ENCODE results near the gene COMP.

Gene COMP

DNA sequence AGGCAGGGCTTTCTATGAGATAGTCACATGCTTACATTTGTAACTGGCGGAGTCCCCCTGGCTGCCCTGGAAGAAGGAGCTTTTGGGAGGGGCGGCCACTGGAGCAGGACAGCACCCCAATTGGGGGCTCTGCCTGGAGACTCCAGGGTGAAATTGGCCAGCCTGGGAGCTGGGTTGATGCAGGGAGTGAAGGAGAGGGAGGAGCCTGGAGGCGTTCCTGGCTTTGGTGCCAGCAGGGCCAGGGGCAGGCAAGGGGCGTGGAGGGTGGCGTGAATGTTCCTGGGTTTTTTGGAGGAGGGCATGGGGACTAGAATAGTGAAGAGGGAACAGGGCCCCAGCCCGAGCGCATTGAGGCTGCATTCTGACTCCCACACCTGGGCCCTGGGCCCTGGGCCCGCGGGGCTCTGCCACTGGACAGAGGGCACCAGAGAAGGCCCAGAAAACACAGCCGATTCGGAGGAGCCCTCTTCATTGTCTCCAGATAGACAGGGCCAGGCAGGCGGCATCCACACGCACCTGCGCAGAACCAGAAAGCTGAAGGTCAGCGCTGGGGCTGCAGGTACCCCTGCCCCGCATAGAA is 29.5 kb downstream of the COMP start:
- Histone ChIP-seq H3K4me1 (ENCODE audit: insufficient read depth, low read length) (no peaks in the 10 kb centered on the region; the same call in 1 of the 2 replicates), H3K36me3 (ENCODE audit: insufficient read depth, low read depth, low read length) (0 out of 2 replicates have a peak, but pooled peaks cover 1% of the 10 kb centered on the region), H3K9me3 (ENCODE audit: insufficient read depth, low read depth, low read length) (no peaks in the 10 kb centered on the region), H3K27ac (ENCODE audit: low read length) (no peak overlapping the region), H3K9ac (ENCODE audit: low read depth, low read length) (no peak overlapping the region), H3K27me3 (ENCODE audit: insufficient read depth, low read length) (peaks cover 65% of the 10 kb centered on the region), H3K4me3 (ENCODE audit: low read length) (no peak overlapping the region)

DNA sequence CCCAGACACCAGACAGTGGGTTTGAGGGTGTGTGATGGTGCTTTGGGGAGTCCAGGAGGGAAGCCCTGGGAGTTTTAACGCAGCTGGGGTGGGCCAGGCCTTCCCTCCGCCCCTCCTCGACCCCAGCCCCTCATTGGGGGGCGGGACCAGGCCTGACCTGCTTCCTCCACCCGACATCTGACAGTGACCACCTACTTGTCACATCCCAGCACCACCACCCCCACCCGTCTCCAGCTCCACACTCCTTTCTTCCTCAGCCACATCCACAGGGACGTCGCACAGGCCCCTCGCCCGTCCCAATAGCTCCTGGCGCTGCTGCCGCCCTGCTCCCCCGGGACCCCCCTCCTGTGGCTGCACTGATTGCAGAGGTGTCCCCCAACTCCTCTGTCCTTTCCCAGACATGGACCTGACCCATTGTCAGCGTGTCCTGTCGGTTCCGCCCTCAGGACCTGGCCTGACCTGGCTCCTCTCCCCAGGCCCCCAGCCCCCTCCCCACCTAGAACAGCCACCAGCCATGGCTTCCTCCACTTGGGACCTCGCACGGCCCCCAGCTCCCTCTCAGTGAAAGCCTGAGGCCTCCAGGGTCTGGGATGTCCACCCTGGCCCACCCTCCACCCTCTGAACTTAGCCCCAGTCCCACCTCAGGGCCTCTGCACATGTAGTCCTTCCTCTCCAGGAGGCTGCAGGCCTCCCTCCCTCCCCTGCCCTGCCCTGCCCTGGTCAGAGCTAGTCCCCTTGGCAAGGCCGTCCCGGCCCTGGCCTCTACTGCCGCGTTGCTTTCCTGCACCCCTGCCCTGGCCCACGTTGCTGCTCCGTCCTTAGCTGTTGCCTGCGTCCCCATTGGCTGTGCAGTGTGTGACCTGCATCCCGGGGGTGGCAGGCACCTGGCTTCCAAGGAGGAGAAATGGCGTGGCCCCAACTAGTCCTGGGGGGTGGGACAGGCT is 30.4 kb downstream of the COMP start:
- H3K9me3 ChIP-seq (ENCODE audit: insufficient read depth, low read depth, low read length), result no peaks in the 10 kb centered on the region

DNA sequence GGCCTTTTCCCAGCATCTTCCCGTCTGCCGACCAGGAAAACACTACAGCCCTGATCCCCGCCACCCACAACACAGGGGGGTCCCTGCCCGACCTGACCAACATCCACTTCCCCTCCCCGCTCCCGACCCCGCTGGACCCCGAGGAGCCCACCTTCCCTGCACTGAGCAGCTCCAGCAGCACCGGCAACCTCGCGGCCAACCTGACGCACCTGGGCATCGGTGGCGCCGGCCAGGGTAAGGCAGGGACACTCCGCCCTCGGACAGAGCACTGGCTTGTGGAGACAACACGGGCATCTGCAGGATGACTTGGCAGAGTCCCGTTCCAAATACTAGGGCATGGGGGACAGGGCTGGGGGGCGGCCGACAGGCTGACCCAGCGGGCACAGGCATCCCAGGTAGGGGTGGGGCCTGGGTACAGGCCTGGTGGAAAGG is 31.1 kb downstream of the COMP start:
- H3K36me3 ChIP-seq (ENCODE audit: insufficient read depth, low read depth, low read length), result 0 out of 2 replicates have a peak, but pooled peaks cover 4% of the 10 kb centered on the region
- no peak overlapping the region for H3K27ac ChIP-seq (ENCODE audit: low read length)
- H3K9me3 ChIP-seq (ENCODE audit: insufficient read depth, low read depth, low read length), result no peaks in the 10 kb centered on the region
- H3K27me3 ChIP-seq (ENCODE audit: insufficient read depth, low read length), result peaks cover 49% of the 10 kb centered on the region
- H3K9ac ChIP-seq (ENCODE audit: low read depth, low read length), result no peak overlapping the region
- H3K4me3 ChIP-seq (ENCODE audit: low read length), result no peak overlapping the region
- H3K4me1 ChIP-seq (ENCODE audit: insufficient read depth, low read length), result no peaks in the 10 kb centered on the region; the same call in 1 of the 2 replicates

More for the DNA sequence above, 30.4 kb downstream of the COMP start:
- H3K4me3 ChIP-seq (ENCODE audit: low read length), result no peak overlapping the region
- H3K4me1 ChIP-seq (ENCODE audit: insufficient read depth, low read length), result no peaks in the 10 kb centered on the region; the same call in 1 of the 2 replicates
- H3K27me3 ChIP-seq (ENCODE audit: insufficient read depth, low read length), result peaks cover 56% of the 10 kb centered on the region
- no peak overlapping the region for H3K27ac ChIP-seq (ENCODE audit: low read length)
- H3K36me3 ChIP-seq (ENCODE audit: insufficient read depth, low read depth, low read length), result 0 out of 2 replicates have a peak, but pooled peaks cover 4% of the 10 kb centered on the region
- H3K9ac ChIP-seq (ENCODE audit: low read depth, low read length), result no peak overlapping the region

DNA sequence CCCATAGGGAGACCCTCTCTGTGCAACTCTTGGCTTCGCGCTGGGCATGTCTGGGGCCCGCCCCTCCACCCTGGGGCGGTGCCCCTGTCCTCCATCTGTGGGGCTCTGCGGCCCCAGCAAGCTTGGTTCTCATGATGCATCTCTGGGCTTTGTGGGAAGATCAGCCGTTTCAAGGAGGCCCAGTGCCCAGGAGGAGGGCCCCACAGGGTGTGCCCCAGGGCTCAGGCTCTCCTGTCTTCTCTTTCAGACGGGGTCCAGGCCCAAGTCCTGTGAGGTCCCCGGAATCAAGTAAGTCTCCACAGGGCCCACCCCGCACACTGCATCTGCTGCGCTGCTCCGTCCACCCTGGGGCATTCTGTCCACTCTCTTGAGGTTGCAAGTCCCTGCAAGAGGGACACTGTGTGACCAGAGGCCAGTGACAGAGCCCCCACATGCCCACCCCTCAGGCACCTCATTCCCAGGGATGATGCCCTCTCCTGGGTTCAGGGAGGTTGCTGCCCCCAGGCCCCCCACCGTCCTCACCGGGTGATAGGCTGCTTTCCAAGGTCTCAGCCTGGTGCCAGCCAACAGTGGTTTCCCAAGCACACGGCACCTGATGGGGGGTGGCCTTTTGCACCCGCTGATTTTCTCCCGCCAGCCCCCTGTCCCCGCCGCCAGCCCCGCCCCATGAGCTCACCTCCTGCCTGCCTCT is 31.7 kb downstream of the COMP start:
- Histone ChIP-seq H3K4me1 (ENCODE audit: insufficient read depth, low read length) (no peaks in the 10 kb centered on the region; the same call in 1 of the 2 replicates), H3K9ac (ENCODE audit: low read depth, low read length) (no peak overlapping the region), H3K9me3 (ENCODE audit: insufficient read depth, low read depth, low read length) (no peaks in the 10 kb centered on the region), H3K36me3 (ENCODE audit: insufficient read depth, low read depth, low read length) (0 out of 2 replicates have a peak, but pooled peaks cover 4% of the 10 kb centered on the region), H3K4me3 (ENCODE audit: low read length) (no peak overlapping the region), H3K27me3 (ENCODE audit: insufficient read depth, low read length) (peaks cover 44% of the 10 kb centered on the region), H3K27ac (ENCODE audit: low read length) (no peak overlapping the region)

DNA sequence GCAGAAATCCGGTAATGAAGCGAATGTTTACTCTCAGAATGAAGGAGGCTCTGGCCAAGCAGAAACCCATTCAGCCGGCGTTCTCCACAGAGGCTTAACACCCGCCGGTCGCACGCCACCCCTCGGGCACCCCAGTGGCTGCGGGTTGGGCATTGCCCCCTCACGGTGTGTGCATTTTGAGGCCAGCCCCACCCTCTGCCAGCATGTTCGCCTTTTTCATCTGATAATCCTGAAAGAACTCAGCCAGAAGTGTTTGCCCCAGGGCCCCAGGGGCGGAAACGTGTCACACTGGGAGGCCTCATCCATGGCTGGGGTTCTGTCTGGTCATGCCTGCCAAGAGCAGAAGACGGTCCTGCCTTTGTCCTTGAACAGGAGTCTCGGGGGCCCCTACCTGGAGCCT is 34.2 kb downstream of the COMP start:
- Histone ChIP-seq H3K27ac (ENCODE audit: low read length) (no peak overlapping the region), H3K36me3 (ENCODE audit: insufficient read depth, low read depth, low read length) (peaks cover 9% of the 10 kb centered on the region; the same call in 1 of the 2 replicates), H3K9ac (ENCODE audit: low read depth, low read length) (no peak overlapping the region), H3K9me3 (ENCODE audit: insufficient read depth, low read depth, low read length) (no peaks in the 10 kb centered on the region), H3K27me3 (ENCODE audit: insufficient read depth, low read length) (peaks cover 18% of the 10 kb centered on the region; the same call in 1 of the 2 replicates), H3K4me1 (ENCODE audit: insufficient read depth, low read length) (no peaks in the 10 kb centered on the region), H3K4me3 (ENCODE audit: low read length) (no peak overlapping the region)

DNA sequence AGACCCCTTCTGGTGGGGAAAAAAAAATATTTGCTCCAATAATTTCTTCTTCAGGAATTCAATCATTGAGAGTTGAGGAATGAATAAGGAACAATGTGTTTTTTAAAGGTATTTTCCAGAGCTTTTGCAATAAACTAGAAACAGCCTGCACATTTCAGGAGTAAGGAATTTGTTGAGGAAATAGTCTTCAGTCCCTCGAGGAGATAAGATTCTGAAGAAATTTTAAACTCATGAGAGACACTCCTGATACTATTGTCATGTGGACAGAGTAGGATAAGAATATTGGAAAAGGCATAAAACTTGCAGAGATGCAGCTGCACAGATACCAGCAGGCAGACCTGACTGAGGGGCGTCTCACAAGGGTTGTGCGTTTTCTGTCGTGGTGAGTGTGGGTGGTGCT is 36.6 kb downstream of the COMP start:
- peaks cover 4% of the 10 kb centered on the region for H3K4me1 ChIP-seq (ENCODE audit: insufficient read depth, low read length)
- no peak overlapping the region for H3K27ac ChIP-seq (ENCODE audit: low read length)
- no peaks in the 10 kb centered on the region for H3K9me3 ChIP-seq (ENCODE audit: insufficient read depth, low read depth, low read length)
- no peak overlapping the region for H3K9ac ChIP-seq (ENCODE audit: low read depth, low read length)
- no peak overlapping the region for H3K4me3 ChIP-seq (ENCODE audit: low read length)
- peaks cover 12% of the 10 kb centered on the region; the same call in 1 of the 2 replicates for H3K27me3 ChIP-seq (ENCODE audit: insufficient read depth, low read length)
- H3K36me3 ChIP-seq (ENCODE audit: insufficient read depth, low read depth, low read length), result peaks cover 9% of the 10 kb centered on the region; the same call in 1 of the 2 replicates

DNA sequence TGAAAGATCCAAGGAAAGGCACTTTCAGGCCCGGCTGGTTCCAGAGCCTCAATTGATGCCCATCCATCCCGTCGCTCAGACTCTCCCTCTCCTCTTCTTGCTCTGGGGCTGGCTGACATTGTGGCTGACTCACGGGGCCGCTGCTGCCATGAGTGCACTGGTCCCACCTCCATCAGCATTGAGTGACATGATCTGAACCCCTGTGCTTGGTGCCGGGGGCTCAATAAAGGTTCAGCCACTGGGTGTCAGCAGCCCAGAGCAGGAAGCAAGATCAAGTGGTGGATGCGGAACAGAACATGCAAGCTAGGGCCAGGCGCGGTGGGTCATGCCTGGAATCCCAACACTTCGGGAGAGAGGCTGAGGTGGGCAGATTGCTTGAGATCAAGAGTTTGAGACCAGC is 39.5 kb downstream of the COMP start:
- Histone ChIP-seq H3K4me1 (ENCODE audit: insufficient read depth, low read length) (peaks cover 6% of the 10 kb centered on the region), H3K27ac (ENCODE audit: low read length) (no peak overlapping the region), H3K9ac (ENCODE audit: low read depth, low read length) (no peak overlapping the region), H3K36me3 (ENCODE audit: insufficient read depth, low read depth, low read length) (peaks cover 8% of the 10 kb centered on the region; the same call in 1 of the 2 replicates), H3K9me3 (ENCODE audit: insufficient read depth, low read depth, low read length) (no peaks in the 10 kb centered on the region), H3K27me3 (ENCODE audit: insufficient read depth, low read length) (no peaks in the 10 kb centered on the region; the same call in 1 of the 2 replicates), H3K4me3 (ENCODE audit: low read length) (no peak overlapping the region)

DNA sequence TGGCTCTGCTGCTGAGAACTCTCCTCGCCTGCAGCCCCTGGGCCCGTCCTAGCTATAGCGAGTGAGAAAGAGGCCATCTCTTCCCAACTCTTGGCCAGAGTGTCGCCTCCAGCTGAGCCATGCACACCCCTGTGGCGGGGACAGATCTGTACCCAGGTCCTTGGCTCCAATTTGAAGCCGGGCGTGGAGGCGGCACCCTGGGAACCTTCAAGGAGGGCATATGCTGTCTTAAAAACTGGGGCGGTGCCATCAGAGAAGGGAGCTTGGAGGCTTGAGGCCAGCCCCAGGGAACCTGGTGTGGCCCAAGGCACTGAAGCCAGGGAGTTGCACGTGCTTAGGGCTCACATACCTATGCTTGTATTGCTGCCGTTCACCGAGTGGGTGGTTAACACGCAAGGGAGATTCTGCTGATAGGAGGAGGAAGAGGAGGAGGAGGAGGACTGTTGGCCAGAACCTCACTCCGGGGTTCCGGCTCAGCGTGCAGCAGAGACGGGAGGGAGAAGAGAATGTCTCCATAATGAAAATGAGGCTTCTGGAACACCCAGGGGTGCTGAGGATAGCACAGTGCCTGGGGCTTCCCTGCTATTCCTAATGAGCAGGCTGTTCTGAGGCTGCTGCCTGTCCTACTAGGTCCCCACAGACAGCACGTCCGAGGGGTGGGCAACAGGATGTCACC is 40.7 kb downstream of the COMP start:
- no peaks in the 10 kb centered on the region; the same call in 1 of the 2 replicates for H3K27me3 ChIP-seq (ENCODE audit: insufficient read depth, low read length)
- no peaks in the 10 kb centered on the region for H3K9me3 ChIP-seq (ENCODE audit: insufficient read depth, low read depth, low read length)
- peaks cover 5% of the 10 kb centered on the region; the same call in 1 of the 2 replicates for H3K36me3 ChIP-seq (ENCODE audit: insufficient read depth, low read depth, low read length)
- no peak overlapping the region for H3K27ac ChIP-seq (ENCODE audit: low read length)
- no peak overlapping the region for H3K4me3 ChIP-seq (ENCODE audit: low read length)
- peaks cover 6% of the 10 kb centered on the region for H3K4me1 ChIP-seq (ENCODE audit: insufficient read depth, low read length)
- no peak overlapping the region for H3K9ac ChIP-seq (ENCODE audit: low read depth, low read length)

DNA sequence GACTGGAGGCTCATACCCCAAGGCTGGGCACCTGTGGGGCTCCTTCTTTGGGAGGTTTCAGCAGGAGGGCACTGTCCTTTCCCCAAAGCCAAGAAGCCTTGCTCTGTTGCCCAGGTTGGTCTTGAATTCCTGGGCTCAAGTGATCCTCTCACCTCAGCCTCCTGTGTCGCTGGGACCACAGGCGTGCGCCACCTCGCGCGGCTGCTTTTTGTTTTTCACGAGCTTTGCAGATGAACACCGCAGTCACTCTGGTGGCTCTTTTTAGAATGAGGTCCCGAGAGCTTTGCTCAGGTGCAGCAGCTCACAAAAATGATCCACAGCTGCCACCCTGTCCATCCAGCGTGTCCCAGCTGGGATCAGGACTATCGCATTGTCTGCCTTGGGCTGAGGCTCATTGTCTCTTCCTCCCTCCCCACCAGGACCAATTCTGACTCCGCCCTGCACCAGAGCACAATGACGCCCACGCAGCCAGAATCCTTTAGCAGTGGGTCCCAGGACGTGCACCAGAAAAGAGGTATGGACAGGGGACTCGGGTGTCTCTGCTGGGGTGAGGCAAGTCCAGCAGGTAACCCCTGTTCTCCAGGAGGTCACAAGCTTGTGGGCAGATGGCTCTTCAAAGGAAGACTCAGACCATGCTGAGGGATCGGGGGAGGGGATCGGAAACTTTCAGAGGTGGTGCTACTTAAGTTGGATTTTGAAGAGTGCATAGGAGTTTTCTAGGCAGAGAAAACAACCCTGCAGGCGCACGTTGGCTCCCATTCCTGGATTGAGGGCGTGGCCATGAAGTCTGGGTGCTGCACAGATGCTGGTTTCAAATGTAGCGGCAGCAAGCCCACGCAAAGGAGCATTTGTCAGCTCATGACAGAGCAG is 41.5 kb downstream of the COMP start:
- Histone ChIP-seq H3K9ac (ENCODE audit: low read depth, low read length) (no peak overlapping the region; the same call in 1 of the 2 replicates), H3K4me1 (ENCODE audit: insufficient read depth, low read length) (peaks cover 6% of the 10 kb centered on the region), H3K27me3 (ENCODE audit: insufficient read depth, low read length) (no peaks in the 10 kb centered on the region; the same call in 1 of the 2 replicates), H3K9me3 (ENCODE audit: insufficient read depth, low read depth, low read length) (no peaks in the 10 kb centered on the region), H3K36me3 (ENCODE audit: insufficient read depth, low read depth, low read length) (peaks cover 5% of the 10 kb centered on the region; the same call in 1 of the 2 replicates), H3K4me3 (ENCODE audit: low read length) (no peak overlapping the region), H3K27ac (ENCODE audit: low read length) (no peak overlapping the region)

Measured in iPS-20b (cell line).